CD4-positive, alpha-beta T cell (primary cell): Measurements from ENCODE around the gene RAB33B. TPM values are rescaled to one million over a fixed set of nuclear protein-coding genes. Genes with fewer than 3 reads are reported as not detected.

ENCODE experiments used
- ATAC-seq: fragments of 200-7000 bp; cut with Tn5 transposase; one replicate; pipeline ENCODE4 v1.10.0; 2022; ENCODE audit warnings: mild to moderate bottlenecking; ENCODE audit not compliant: poor library complexity
- CTCF ChIA-PET: fragments of 350-600 bp; sonication (Branson Sonifier 250); formaldehyde crosslinking; loops from one replicate; lab custom pipeline; 2021; ENCODE audit warnings: antibody characterized with exemption, inconsistent platforms; lab: Charles Lee
- POLR2A ChIA-PET: fragments of 350-600 bp; sonication (Branson Sonifier 250); formaldehyde crosslinking; loops from one replicate; lab custom pipeline; 2021; ENCODE audit warnings: antibody characterized with exemption, inconsistent platforms; lab: Charles Lee
- DNase-seq, 14 experiments: peaks; one replicate each; pipeline ENCODE4 v3.0.0-alpha.2; 2013 to 2020; ENCODE audit warnings: mixed read lengths in 2 of 14
- H3K27ac ChIP-seq, 2 donors: one replicate each; pipeline versions ENCODE4 v1.5.1 to v1.7.0; 2013; ENCODE audit warnings: low read length in 2 of 2, low read depth in 1 of 2, mild to moderate bottlenecking in 1 of 2
- H3K27me3 ChIP-seq, 2 experiments: 1 replicate in 1 of 2; 2 replicates in 1 of 2; pipeline versions ENCODE4 v1.6.1 to v1.7.0; 2013; ENCODE audit warnings: low read length in 2 of 2, control low read depth in 1 of 2, mild to moderate bottlenecking in 1 of 2, moderate library complexity in 1 of 2; ENCODE audit not compliant: insufficient read depth in 2 of 2, control insufficient read depth in 1 of 2
- H3K36me3 ChIP-seq: one replicate; pipeline ENCODE4 v1.6.1; 2013; ENCODE audit warnings: low read length, control low read depth; ENCODE audit not compliant: insufficient read depth
- H3K4me1 ChIP-seq: one replicate; pipeline ENCODE4 v1.6.1; 2013; ENCODE audit warnings: low read length, control low read depth; ENCODE audit not compliant: insufficient read depth
- H3K4me3 ChIP-seq: one replicate; pipeline ENCODE4 v1.5.1; 2013; ENCODE audit warnings: mild to moderate bottlenecking, low read length, moderate library complexity
- H3K9me3 ChIP-seq, 2 experiments: 1 replicate in 1 of 2; 2 replicates in 1 of 2; pipeline versions ENCODE4 v1.6.1 to v1.7.0; 2013; ENCODE audit warnings: low read length in 2 of 2, mild to moderate bottlenecking in 2 of 2, control low read depth in 1 of 2, moderate library complexity in 1 of 2; ENCODE audit not compliant: control insufficient read depth in 1 of 2, insufficient read depth in 1 of 2
- H3K27ac Mint-ChIP-seq: one replicate; pipeline ENCODE4 v1.8.0; 2020; ENCODE audit warnings: mixed read lengths
- H3K27me3 Mint-ChIP-seq: one replicate; pipeline ENCODE4 v1.8.0; 2021; ENCODE audit warnings: mixed read lengths
- H3K36me3 Mint-ChIP-seq: one replicate; pipeline ENCODE4 v1.8.0; 2021; ENCODE audit warnings: low read depth, mixed read lengths
- H3K4me1 Mint-ChIP-seq: one replicate; pipeline ENCODE4 v1.8.0; 2021; ENCODE audit warnings: low read depth, mixed read lengths
- H3K4me3 Mint-ChIP-seq: one replicate; pipeline ENCODE4 v1.8.0; 2020; ENCODE audit warnings: mild to moderate bottlenecking, mixed read lengths
- H3K9me3 Mint-ChIP-seq: one replicate; pipeline ENCODE4 v1.8.0; 2020; ENCODE audit warnings: mixed read lengths
- intact Hi-C, 2 experiments: fragments of 100-400 bp; cut with DNase I in 1 of 2; cut with micrococcal nuclease in 1 of 2; formaldehyde crosslinking; loops; one replicate each; pipeline versions ENCODE4 v1.15.1 to v1.9.0; 2023 to 2025; cut with DNase I, micrococcal nuclease
- total RNA-seq, 174 experiments: library from RNA in 2 of 174; stranded (reverse) in 2 of 174; gene quantifications; one replicate each; pipeline ENCODE4 v1.2.3 and lab custom pipeline; 2021 to 2026
- TF ChIP-seq, protein P1 (sequence below): fragments of 200-600 bp; IDR thresholded peaks from one replicate; pipeline ENCODE4 v1.8.0; 2022; ENCODE audit warnings: antibody characterized with exemption, mild to moderate bottlenecking

RAB33B gene
- total RNA-seq, 2 experiments from 2014 or later, result 23.3 to 23.6 TPM

DNA sequence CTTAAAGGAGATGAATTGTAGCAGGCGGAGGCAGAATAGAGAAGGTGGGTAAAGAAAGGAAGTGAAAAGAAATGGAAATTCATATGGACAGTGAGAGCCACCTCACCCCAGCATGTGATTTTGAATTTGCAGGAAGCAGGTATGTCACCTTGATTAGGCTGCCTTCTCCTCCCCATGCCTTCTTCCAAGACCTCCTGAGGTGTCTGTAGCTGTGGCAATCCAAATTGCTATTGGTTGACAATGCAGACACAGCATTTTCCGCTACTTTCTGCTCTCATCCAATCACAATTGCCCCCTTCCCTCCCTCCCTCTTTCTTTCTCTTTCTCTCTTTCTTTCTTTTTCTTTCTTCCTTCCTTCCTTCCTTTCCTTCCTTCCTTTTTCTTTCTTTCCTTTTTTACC lies 38.5 kb downstream of the RAB33B start:
- no peak overlapping the region for H3K27ac ChIP-seq
- Mint-ChIP-seq H3K4me1 (no peaks in the 10 kb centered on the region), H3K27me3 (no peaks in the 10 kb centered on the region), H3K36me3 (no peaks in the 10 kb centered on the region), H3K9me3 (no peaks in the 10 kb centered on the region), H3K4me3 (no peak overlapping the region), H3K27ac (no peak overlapping the region)
- H3K27me3 ChIP-seq, result no peaks in the 10 kb centered on the region
- ChIA-PET CTCF (no interaction called here), POLR2A (no interaction called here)
- H3K9me3 ChIP-seq, result no peaks in the 10 kb centered on the region
- no peaks in the 10 kb centered on the region for H3K36me3 ChIP-seq
- DNase-seq, result no peak
- TF ChIP-seq, protein P1, sequence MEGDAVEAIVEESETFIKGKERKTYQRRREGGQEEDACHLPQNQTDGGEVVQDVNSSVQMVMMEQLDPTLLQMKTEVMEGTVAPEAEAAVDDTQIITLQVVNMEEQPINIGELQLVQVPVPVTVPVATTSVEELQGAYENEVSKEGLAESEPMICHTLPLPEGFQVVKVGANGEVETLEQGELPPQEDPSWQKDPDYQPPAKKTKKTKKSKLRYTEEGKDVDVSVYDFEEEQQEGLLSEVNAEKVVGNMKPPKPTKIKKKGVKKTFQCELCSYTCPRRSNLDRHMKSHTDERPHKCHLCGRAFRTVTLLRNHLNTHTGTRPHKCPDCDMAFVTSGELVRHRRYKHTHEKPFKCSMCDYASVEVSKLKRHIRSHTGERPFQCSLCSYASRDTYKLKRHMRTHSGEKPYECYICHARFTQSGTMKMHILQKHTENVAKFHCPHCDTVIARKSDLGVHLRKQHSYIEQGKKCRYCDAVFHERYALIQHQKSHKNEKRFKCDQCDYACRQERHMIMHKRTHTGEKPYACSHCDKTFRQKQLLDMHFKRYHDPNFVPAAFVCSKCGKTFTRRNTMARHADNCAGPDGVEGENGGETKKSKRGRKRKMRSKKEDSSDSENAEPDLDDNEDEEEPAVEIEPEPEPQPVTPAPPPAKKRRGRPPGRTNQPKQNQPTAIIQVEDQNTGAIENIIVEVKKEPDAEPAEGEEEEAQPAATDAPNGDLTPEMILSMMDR, result no peak
- no peaks in the 10 kb centered on the region for H3K4me1 ChIP-seq
- no peak for ATAC-seq
- H3K4me3 ChIP-seq, result no peak overlapping the region
- intact Hi-C loops, result no loop called here

DNA sequence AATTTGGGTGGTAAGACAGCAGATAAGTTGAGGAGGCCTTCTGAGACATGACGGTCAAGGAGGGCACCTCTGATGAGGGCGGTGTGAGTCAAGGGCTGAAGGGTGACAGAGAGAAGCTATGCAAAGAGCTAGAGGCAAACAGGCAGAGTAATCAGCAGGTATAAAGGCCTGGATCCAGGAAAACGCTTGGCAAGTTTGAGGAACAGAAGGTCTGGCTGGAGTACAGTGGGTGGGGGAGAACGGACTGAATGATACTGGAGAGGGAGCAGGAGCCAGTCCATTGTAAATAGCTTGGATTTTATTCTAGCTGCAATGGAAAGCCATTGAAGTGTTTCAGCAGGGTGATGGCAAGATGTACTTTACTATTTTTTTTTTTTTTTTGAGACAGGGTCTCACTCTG lies 39.3 kb downstream of the RAB33B start:
- H3K4me3 Mint-ChIP-seq, result no peak overlapping the region
- H3K36me3 Mint-ChIP-seq, result no peaks in the 10 kb centered on the region
- H3K9me3 Mint-ChIP-seq, result no peaks in the 10 kb centered on the region
- no peaks in the 10 kb centered on the region for H3K27me3 ChIP-seq
- no peak overlapping the region for H3K27ac ChIP-seq
- H3K27me3 Mint-ChIP-seq, result no peaks in the 10 kb centered on the region
- no peaks in the 10 kb centered on the region for H3K36me3 ChIP-seq
- H3K27ac Mint-ChIP-seq, result no peak overlapping the region
- no peaks in the 10 kb centered on the region for H3K9me3 ChIP-seq
- DNase-seq (no peak), ATAC-seq (no peak)
- peaks cover 2% of the 10 kb centered on the region for H3K4me1 ChIP-seq
- POLR2A ChIA-PET, result no interaction called here
- CTCF ChIA-PET, result no interaction called here
- intact Hi-C loops, result no loop called here
- TF ChIP-seq, protein P1, result no peak
- H3K4me1 Mint-ChIP-seq, result no peaks in the 10 kb centered on the region
- H3K4me3 ChIP-seq, result no peak overlapping the region

DNA sequence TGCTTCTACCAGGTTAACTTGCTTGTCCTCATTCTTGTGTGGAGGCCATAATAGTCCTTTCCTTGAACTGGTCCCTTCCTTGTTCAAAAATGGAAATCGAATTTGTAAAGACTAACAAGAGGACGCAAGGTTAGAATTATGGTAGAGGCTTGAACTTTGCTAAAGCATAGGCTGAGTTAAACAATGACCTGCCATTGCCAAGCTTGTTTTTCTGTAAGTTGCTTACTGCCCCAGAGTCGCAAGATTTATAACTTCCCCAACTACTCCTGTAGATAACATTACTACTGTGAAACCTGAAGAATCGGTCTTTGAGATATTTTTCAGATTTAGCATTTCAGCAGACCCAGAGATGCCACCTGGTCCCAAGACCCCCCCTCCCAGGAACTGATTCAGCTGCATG lies 45.3 kb downstream of the RAB33B start:
- Mint-ChIP-seq H3K9me3 (no peaks in the 10 kb centered on the region), H3K36me3 (peaks cover 3% of the 10 kb centered on the region), H3K4me1 (no peaks in the 10 kb centered on the region), H3K27ac (no peak overlapping the region), H3K27me3 (no peaks in the 10 kb centered on the region), H3K4me3 (no peak overlapping the region)
- TF ChIP-seq, protein P1, result no peak
- Histone ChIP-seq H3K27me3 (no peaks in the 10 kb centered on the region), H3K9me3 (no peaks in the 10 kb centered on the region), H3K4me3 (no peak overlapping the region), H3K36me3 (no peaks in the 10 kb centered on the region), H3K4me1 (peaks cover 3% of the 10 kb centered on the region), H3K27ac (no peak overlapping the region)
- no peak for ATAC-seq
- ChIA-PET CTCF (no interaction called here), POLR2A (no interaction called here)
- intact Hi-C loops, result loop anchor here in 1 of 2 experiments (2.0 to 5.0 kb wide), 2 partner anchors 53 to 152 kb away; no protein-coding TSS in a partner anchor
- DNase-seq, result no peak
